HG02642 (cell line): ENCODE results near the gene BRK1.
"Not testable (repeated sequence)": the region's sequence is repeated elsewhere in the genome, so short reads cannot be mapped to it uniquely, and the experiment has no call there.

Experiments
- ATAC-seq: cut with Tn5 transposase; IDR thresholded peaks from one replicate; pipeline ENCODE4 v1.9.1; 2021; ENCODE audit warnings: mild to moderate bottlenecking; ENCODE audit not compliant: unreplicated experiment, poor library complexity

BRK1 gene

DNA sequence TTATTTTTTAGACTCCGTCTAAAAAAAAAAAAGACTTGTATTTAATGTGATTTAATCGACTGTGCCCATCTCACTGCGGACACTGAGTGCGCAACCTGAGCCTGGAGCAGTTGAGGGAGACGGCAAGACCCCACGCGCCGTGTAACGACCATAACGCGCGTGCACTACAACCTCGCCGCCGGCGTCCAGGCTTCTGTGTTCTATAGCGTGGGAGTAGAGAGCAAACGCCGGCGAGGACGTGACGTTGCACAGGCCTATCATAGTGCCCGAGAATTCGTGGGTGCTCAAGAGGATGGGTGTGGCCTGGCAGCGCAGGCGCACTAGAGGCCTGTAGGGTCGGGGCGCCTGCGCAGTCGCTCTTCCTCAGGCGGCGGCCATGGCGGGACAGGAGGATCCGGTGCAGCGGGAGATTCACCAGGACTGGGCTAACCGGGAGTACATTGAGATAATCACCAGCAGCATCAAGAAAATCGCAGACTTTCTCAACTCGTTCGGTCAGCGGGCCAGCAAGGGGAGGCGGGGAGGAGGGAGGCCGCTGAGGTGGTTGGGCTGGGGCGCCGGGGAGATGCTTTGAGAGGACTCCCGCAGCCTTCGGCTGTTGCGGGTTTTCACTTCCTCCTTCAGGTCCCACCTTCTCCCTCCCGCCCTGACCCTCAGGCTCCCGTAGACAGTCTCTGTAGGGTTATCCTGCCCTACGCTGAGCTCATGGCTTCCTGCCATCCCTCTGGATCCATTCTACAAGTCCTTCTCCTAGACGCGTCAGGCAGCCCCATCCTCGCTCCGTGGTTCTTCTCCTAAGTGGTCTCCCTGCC is at the start of gene BRK1:
BRK1 (plus strand) TSS at position 350 of the 812 bp plus-strand sequence; CDS start at position 377, 27 bp downstream.
- ATAC-seq = peak; percentile 96

DNA sequence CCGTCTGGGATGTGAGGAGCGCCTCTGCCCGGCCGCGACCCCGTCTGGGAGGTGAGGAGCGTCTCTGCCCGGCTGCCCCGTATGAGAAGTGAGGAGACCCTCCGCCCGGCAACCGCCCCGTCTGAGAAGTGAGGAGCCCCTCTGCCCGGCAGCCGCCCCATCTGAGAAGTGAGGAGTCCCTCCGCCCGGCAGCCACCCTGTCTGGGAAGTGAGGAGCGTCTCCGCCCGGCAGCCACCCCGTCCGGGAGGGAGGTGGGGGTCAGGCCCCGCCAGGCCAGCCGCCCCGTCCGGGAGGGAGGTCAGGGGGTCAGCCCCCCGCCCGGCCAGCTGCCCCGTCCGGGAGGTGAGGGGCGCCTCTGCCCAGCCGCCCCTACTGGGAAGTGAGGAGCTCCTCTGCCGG is 45.4 kb upstream of the BRK1 start:
- ATAC-seq = not testable (repeated sequence)

DNA sequence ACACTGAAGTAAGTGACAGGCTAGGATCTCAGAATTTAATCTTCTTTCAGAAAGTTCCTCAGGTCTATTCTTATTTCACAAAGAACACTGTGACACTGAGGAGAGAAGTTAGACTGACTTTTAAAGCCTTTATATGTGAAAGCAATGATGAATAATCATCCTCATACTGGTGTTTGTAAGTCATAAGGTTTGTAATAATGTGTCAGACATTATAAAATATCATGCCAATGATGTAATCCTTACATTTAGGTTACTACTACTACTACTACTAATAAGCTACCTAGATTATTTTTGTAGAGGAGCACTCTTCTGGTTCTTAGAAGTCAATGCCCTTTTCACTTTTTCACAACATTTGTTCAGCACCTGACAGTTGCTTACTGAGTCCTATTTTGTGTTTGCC is 40.8 kb upstream of the BRK1 start:
- ATAC-seq = no peak

DNA sequence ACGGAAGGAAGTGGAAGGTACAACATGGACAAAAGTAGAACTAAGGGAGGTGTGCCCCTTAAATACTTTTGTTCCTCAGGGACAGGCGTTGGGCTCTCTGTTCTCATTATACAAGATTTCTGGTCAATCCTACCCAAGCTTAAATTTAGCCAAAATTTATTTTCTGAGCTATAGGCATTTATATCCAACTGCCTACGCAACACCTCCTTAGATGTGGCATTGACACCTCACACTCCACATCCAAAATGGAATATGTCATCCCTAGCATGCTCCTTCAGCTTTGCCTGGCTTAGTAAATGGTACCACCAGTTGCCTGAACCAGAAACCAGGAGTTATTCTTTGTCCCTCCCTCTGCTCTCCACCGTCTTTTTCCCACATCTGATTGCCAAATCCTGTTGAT is 33.6 kb upstream of the BRK1 start:
- no peak for ATAC-seq

DNA sequence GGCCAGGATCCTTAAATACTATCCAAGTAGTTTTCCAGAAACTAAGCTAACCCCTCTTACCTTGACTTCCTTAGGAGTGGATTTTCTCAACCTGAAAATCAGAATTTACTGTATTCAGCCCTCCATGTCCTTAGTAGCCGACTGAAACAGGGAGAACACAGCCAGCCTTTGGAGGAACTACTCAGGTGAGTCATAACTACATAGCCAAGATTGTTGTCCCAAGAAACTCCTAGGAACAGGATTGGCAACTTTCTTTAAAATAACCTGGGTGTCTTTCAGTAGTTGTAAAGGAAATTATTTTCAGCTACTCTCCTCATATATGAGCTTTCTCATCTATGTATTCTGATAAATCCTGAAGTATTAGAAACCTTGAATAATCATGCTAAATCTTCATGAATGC is 29.7 kb upstream of the BRK1 start:
- no peak for ATAC-seq

DNA sequence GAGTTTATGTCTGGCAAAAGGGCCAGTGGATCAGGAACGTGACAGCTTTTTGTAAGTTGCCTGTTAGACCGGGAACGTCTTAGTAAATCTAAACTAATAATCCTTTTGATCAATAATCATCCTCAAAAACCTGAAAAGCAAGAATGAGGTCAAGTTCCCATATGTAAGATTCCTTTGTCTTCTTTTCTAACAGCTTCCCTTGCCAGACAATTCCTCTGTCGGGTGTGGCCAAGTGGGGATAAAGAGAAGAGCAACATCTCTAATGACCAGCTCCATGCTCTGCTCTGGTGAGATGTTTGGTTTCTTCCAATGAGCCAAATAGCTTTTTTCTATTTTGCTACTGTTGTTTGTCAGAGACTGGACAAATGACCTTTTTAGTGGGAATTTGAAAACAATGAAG is 27.2 kb upstream of the BRK1 start:
- no peak for ATAC-seq

GRCh38 chr3:10090179-10090578 is 25.3 kb upstream of the BRK1 start:
- no peak for ATAC-seq

DNA sequence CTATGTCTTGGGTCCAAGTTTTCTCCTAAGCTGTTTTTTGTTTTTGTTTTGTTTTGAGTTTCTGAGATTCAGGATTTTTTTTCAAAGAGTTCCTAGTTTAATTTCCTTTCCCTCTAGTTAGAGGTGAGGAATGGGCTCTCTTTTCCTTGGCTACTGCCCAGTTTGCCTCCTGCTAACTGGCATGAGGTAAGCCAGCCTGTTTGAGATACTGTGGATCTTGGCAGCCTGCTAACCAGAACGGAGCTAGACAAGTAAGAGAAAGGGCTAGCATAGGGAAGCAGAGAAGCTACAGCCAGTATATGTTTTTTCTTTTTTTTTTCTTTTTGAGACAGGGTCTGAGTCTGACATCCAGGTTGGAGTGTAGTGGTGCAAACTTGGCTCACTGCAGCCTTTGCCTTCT is 24.7 kb upstream of the BRK1 start:
- not testable (repeated sequence) for ATAC-seq

DNA sequence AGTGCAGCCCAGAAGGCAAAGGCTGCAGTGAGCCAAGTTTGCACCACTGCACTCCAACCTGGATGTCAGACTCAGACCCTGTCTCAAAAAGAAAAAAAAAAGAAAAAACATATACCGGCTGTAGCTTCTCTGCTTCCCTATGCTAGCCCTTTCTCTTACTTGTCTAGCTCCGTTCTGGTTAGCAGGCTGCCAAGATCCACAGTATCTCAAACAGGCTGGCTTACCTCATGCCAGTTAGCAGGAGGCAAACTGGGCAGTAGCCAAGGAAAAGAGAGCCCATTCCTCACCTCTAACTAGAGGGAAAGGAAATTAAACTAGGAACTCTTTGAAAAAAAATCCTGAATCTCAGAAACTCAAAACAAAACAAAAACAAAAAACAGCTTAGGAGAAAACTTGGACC is 24.1 kb upstream of the BRK1 start:
- ATAC-seq = not testable (repeated sequence)

GRCh38 chr3:10093678-10094077 is 21.8 kb upstream of the BRK1 start:
- no peak for ATAC-seq

GRCh38 chr3:10099041-10099440 is 16.4 kb upstream of the BRK1 start:
- ATAC-seq = no peak

- no peak for ATAC-seq
Observed at GRCh38 chr3:10106919-10107318, 8.6 kb upstream of the BRK1 start.

DNA sequence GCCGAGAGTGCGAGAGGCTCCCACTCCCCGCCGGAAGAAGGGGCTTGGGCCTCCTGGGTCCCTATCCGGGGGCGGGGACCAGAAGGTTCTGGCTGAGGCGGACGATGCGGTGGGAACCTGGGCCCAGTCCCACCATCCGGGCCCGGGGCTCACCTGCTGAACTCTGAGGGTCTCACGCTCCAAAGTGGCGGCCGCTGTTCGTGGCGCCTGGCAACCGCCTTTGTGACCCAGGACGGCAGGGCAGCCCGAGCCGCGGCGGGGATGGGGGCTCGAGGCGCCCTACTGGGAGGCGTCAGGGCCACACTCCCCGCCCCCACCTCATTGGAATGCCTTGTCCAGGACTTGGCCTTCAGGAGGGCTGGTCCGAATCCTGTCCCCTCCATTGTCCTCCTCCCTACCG is 7.4 kb upstream of the BRK1 start, which contains the start of gene FANCD2OS:
FANCD2OS (minus strand) TSS at position 165 of the 400 bp plus-strand sequence. CDS start 3,481 bp downstream, outside the sequence.
- no peak for ATAC-seq

GRCh38 chr3:10116138-10116460 is 624 bp downstream of the BRK1 start:
- ATAC-seq = no peak

DNA sequence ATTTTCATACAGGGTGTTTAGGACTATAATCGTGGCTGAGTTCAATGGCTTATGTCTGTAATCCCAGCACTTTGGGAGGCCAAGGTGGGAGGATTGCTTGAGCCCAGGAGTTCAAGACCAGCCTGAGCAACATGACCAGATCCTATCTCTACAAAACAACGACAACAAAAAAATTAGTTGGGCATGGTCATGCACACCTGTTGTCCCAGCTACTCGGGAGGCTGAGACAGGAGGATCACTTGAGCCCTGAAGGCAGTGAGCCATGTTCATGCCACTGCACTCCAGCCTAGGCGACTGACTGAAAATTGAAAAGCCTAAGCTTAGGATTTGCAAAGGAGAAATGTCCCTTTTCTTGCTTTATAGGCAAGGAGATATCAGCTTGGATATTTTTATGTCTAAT is 1.5 kb downstream of the BRK1 start:
- ATAC-seq = no peak

DNA sequence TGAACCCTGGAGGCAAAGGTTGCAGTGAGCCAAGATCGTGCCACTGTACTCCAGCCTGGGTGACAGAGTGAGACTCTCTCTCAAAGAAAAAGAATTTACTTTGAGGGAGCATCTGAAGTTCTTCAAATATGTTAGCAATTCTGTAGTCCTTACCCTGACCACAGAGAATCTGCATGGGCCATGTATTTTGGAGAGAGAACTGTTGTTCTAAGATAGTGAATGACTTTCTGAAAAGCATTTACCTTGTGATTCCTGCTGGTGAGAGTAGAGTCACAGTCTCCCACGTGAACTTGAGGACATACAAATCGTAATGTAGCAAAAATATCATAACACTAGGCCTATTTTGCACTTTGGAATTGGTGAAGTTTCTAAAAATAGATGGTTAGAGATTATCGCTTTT is 3.9 kb downstream of the BRK1 start:
- ATAC-seq = no peak

GRCh38 chr3:10121064-10121463 is 5.6 kb downstream of the BRK1 start:
- ATAC-seq = no peak

DNA sequence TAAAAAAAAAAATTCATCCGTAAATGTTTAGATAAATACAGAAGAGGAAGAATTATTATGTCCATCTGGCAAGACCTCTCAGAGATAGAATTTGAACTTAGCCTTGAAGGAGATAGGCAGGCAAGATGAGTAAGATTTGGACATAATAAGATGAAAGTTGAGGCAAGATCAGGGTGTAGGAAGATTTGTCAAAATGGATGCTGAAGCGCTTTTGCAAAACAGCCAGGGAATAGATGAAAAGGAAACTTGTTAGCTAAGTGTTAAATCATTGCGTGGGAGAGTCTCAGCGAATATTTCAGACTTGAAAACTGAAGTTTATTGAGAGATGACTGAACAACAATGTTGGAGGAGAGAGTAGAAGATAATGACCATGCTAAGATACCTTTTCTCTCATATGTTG is 7.2 kb downstream of the BRK1 start:
- no peak for ATAC-seq

- not testable (repeated sequence) for ATAC-seq
Observed at GRCh38 chr3:10135872-10136271, 20.4 kb downstream of the BRK1 start.

DNA sequence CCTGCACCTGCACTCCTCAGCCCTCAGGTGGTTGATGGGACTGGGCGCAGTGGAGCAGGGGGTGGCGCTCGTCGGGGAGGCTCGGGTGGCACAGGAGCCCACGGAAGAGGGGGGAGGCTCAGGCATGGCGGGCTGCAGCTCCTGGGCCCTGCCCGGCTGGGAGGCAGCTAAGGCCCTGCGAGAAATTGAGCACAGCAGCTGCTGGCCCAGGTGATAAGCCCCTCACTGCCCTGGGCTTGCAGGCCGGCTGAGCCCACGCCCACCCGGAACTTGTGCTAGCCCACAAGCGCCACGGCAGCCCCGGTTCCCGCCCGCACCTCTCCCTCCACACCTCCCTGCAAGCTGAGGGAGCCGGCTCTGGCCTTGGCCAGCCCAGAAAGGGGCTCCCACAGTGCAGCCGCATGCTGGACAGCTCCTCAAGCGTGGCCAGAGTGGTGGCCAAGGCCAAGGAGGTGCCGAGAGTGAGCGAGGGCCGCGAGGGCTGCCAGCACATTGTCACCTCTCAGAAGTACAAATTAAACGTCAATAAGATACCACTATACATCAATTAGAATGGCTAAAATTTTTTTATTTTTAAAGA is 21.0 kb downstream of the BRK1 start:
- no peak for ATAC-seq

- ATAC-seq = no peak
Observed at GRCh38 chr3:10137178-10137577, 21.7 kb downstream of the BRK1 start.

DNA sequence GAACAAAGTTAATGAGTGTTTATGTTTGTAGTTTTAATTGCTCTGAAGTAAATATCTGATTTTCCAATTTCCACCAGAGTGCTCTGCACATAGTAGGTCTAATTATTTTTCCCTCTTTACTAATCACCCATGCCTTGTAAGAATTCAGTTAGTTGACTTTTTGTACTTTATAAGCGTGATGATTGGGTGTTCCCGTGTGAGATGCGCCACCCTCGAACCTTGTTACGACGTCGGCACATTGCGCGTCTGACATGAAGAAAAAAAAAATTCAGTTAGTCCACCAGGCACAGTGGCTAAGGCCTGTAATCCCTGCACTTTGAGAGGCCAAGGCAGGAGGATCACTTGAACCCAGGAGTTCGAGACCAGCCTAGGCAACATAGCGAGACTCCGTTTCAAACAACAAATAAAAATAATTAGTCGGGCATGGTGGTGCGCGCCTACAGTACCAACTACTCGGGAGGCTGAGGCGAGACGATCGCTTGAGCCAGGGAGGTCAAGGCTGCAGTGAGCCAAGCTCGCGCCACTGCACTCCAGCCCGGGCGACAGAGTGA is 25.6 kb downstream of the BRK1 start:
- no peak for ATAC-seq
